Neuron (in vitro differentiated cells): ENCODE measurements around the gene ASPSCR1.

ENCODE experiments used
- H2AFZ ChIP-seq: one replicate; pipeline ENCODE4 v1.6.1; 2013; ENCODE audit warnings: low read depth, mild to moderate bottlenecking, inconsistent platforms, low read length, moderate library complexity
- H3K27me3 ChIP-seq: one replicate; pipeline ENCODE4 v1.6.1; 2013; ENCODE audit warnings: low read length; ENCODE audit not compliant: insufficient read depth
- H3K36me3 ChIP-seq: one replicate; pipeline ENCODE4 v1.6.1; 2013; ENCODE audit warnings: low read length; ENCODE audit not compliant: insufficient read depth
- H3K4me1 ChIP-seq: one replicate; pipeline ENCODE4 v1.6.1; 2013; ENCODE audit warnings: low read length; ENCODE audit not compliant: insufficient read depth
- H3K4me3 ChIP-seq: 2 replicates; pipeline ENCODE4 v1.5.1; 2013; ENCODE audit warnings: mild to moderate bottlenecking, low read length, moderate library complexity
- H3K9me3 ChIP-seq: one replicate; pipeline ENCODE4 v1.6.1; 2013; ENCODE audit warnings: low read length

The ASPSCR1 gene

GRCh38 chr17:81990836-81991683, 13.6 kb downstream of the ASPSCR1 start:
- peaks cover 11% of the 10 kb centered on the region for H3K9me3 ChIP-seq
- H3K4me1 ChIP-seq = peaks cover 30% of the 10 kb centered on the region
- no peaks in the 10 kb centered on the region for H3K27me3 ChIP-seq
- peaks cover 5% of the 10 kb centered on the region for H3K36me3 ChIP-seq
- peak overlapping the region; percentile 66 for H2AFZ ChIP-seq
- no peak overlapping the region for H3K4me3 ChIP-seq

DNA sequence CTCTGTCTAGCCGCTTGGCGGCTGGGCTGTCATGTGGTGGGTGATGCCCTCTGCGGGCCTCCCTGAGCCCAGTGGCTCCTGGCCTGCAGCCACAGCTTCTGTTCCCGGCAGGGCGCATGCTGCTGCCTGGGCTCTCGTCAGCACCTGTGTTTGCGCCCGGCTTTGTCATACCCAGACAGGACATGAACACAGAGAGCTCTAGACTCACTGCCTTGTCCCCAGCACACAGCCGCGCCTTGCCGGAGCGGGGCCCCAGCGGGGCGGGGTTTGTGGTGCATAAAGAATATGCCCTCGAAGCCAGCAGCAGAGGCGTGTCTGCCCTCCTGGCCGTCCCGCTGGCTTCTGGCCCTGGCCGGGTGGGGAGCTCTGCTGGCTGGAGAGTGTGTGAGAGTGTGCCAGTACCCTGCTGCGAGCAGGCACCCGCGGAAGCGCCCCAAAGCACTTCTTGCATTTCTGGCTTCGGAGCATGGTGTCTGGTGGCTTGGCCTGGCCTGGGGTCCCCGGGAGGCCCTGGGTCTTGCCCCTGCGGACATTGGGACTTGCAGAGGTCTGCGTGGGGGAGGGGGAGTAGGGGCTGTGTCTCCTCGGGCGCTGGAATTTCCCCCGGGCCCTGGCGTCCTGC, 14.4 kb downstream of the ASPSCR1 start:
- H3K9me3 ChIP-seq = peaks cover 11% of the 10 kb centered on the region
- H3K4me3 ChIP-seq = peak overlapping the region; percentile 27
- peak overlapping the region; percentile 66 for H2AFZ ChIP-seq
- peaks cover 30% of the 10 kb centered on the region for H3K4me1 ChIP-seq
- peaks cover under 1% of the 10 kb centered on the region for H3K36me3 ChIP-seq
- no peaks in the 10 kb centered on the region for H3K27me3 ChIP-seq

GRCh38 chr17:81992306-81993102, 15.1 kb downstream of the ASPSCR1 start:
- Histone ChIP-seq H2AFZ (peak overlapping the region; percentile 66), H3K4me3 (peak overlapping the region; percentile 27), H3K4me1 (peaks cover 30% of the 10 kb centered on the region)

DNA sequence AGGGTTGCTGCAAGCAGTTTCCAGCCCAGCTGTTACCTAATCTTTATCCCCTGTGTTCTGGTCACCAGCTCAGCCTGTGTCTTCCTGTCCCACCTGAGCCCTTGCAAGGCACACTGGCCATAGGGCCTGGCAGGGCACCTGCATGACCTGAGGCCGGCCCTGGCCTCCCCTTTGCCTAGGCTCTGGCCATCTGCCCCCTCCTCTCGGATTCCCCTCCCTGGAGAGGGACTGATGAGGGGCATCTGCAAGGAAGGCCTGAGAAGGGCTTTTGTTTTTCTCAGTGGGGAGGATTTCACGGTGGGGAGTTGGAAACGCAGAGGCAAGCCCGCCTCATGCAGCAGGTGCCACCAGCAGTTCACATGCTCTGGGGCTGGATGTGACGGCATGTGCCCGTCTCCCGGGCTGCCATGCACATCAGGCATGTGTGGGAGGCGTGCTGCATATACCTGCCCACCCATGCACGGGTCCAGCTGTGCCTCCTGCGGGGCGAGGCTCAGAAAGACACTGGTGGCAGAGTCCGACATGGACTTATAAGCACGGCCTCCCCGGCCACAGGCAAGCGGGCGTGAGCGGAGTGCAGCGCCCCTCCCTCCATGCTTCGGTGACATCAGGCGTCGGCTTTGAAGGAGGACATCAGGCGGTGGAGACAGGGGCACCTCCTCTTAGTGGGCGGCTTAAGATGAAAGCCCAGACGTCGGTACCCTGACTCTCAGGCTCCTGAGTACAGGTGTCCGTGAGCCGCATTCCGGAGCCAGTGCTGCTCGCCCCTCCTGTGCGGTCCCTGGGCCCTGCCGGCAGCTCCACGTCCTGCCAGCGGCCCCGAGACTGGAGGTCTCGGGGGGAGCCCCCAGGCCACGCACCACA, 16.5 kb downstream of the ASPSCR1 start:
- H3K9me3 ChIP-seq = peaks cover 11% of the 10 kb centered on the region
- H3K4me3 ChIP-seq = no peak overlapping the region
- H3K36me3 ChIP-seq = peaks cover 5% of the 10 kb centered on the region
- H2AFZ ChIP-seq = no peak overlapping the region
- H3K27me3 ChIP-seq = no peaks in the 10 kb centered on the region
- peaks cover 30% of the 10 kb centered on the region for H3K4me1 ChIP-seq

More at GRCh38 chr17:81992306-81993102, 15.1 kb downstream of the ASPSCR1 start:
- Histone ChIP-seq H3K27me3 (no peaks in the 10 kb centered on the region), H3K36me3 (peaks cover 3% of the 10 kb centered on the region), H3K9me3 (peaks cover 11% of the 10 kb centered on the region)

- Histone ChIP-seq H3K4me1 (peaks cover 30% of the 10 kb centered on the region), H3K27me3 (no peaks in the 10 kb centered on the region), H3K4me3 (no peak overlapping the region), H3K9me3 (peaks cover 9% of the 10 kb centered on the region), H3K36me3 (peaks cover 5% of the 10 kb centered on the region), H2AFZ (no peak overlapping the region)
Observed at GRCh38 chr17:81994593-81995462, 17.4 kb downstream of the ASPSCR1 start.

DNA sequence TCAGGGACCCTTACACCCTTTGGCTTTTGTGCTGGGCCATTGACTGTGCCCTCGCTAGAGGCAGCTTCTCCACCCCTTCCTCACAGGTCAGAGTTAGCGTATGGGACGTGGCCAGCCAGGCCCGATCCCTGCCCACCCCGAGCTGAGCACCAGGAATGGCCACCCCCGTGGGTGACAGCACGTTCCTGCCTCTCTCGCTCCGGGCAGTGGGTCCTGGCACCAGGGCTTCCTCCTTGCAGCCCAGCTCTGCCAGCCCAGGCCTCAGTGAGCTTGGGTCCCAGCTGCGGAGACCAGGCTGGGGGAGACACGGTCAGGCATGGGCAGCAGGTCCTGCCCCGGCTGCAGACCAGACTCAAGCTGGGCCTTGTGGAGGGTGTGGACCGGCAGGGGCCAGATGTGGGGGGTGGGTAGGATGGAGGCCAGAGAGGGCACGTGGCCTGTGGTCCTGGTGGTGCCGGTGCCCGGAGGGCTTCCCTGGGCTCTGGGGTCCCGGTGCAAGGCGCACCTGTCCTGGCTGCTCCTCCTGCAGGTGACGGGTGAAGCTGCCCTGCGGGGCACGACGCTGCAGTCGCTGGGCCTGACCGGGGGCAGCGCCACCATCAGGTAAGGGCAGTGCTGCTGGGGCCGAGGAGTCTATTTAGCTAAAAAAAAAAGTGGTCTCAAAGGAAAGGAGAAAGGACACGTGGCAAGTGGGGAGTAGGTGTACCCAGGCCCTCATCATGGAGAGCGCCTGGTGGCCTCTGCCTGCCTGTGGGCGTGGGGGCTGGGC, 18.2 kb downstream of the ASPSCR1 start:
- peaks cover 30% of the 10 kb centered on the region for H3K4me1 ChIP-seq
- peaks cover 5% of the 10 kb centered on the region for H3K36me3 ChIP-seq
- no peak overlapping the region for H2AFZ ChIP-seq
- H3K9me3 ChIP-seq = peaks cover 3% of the 10 kb centered on the region
- no peak overlapping the region for H3K4me3 ChIP-seq
- no peaks in the 10 kb centered on the region for H3K27me3 ChIP-seq

- Histone ChIP-seq H3K27me3 (no peaks in the 10 kb centered on the region), H3K4me1 (peaks cover 27% of the 10 kb centered on the region), H3K9me3 (no peaks in the 10 kb centered on the region), H3K4me3 (no peak overlapping the region), H3K36me3 (peaks cover 5% of the 10 kb centered on the region), H2AFZ (no peak overlapping the region)
Observed at GRCh38 chr17:81996232-81996756, 18.9 kb downstream of the ASPSCR1 start.

GRCh38 chr17:81996757-81997441, 19.5 kb downstream of the ASPSCR1 start:
- H3K4me3 ChIP-seq = no peak overlapping the region
- no peaks in the 10 kb centered on the region for H3K9me3 ChIP-seq
- no peaks in the 10 kb centered on the region for H3K27me3 ChIP-seq
- H2AFZ ChIP-seq = no peak overlapping the region
- H3K36me3 ChIP-seq = peaks cover 5% of the 10 kb centered on the region
- peaks cover 21% of the 10 kb centered on the region for H3K4me1 ChIP-seq

- peaks cover 5% of the 10 kb centered on the region for H3K36me3 ChIP-seq
- H3K27me3 ChIP-seq = no peaks in the 10 kb centered on the region
- H3K9me3 ChIP-seq = no peaks in the 10 kb centered on the region
- H2AFZ ChIP-seq = no peak overlapping the region
- H3K4me1 ChIP-seq = peaks cover 11% of the 10 kb centered on the region
- H3K4me3 ChIP-seq = no peak overlapping the region
Observed at GRCh38 chr17:81998212-81998611, 20.8 kb downstream of the ASPSCR1 start.

DNA sequence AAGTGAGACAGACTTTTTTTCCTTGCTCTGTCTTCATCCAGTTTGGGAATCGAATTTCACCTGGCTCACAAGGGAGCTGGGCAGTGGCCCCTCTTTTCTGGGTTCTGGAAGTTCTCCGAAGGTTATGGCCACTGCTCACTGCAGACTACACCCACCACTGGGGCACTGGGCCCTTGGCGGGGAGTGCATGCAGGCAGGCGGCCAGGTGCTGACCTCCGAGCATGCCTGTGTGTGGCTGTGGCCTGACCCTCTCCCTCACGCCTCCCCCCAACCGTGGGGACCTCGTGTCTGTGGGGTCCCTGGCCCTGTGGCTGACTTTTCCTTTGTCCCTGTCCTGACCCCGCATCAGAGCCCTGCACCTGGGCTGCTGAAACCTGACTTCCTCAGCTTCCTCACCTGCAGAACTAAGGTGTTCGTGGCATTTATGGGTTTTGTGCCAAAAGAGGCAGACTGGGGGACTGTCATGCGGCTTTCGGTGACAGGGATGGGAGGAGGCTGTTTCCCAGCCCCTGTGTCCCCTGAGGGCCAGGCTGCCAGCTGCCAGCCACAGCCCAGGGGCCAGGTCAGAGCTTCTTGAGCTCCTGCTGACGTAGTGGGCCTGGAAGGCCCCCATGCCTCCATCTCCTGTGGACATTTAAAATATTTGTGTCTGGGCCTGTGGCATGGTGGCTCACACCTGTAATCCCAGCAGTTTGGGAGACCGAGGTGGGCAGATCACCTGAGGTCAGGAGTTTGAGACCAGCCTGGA, 21.4 kb downstream of the ASPSCR1 start:
- Histone ChIP-seq H3K4me1 (peaks cover 16% of the 10 kb centered on the region), H3K9me3 (no peaks in the 10 kb centered on the region), H3K27me3 (no peaks in the 10 kb centered on the region), H3K36me3 (peaks cover 5% of the 10 kb centered on the region), H3K4me3 (no peak overlapping the region), H2AFZ (no peak overlapping the region)
